ENCODE measurements around the gene FXYD1.

DNA sequence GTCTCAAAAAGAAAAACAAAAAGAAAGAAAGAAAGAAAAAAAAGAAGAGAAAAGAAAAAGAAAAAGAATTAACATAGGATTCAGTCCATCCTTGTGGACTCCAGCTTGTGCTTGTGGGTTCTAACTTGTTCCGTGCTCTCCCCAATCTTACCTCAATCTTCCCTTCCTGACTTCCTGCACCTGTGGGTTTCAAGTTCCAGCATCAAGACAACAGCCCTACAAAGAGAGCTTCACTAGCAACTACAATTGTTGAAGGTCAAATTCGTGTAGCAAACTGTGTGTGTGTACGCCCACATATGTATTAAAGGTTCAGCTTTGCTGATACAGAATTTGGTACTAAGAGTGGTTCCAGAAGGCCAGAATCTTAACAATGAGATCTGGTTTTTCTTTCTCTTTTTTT lies 41.2 kb downstream of the FXYD1 start:
- TF ChIP-seq POLR2AphosphoS5 (IDR thresholded peaks at IDR 0.05; ENCODE audit: low read depth, low read length) (no peak), SIN3A (IDR thresholded peaks at IDR 0.05; ENCODE audit: borderline replicate concordance, insufficient read depth, low read depth, low read length) (no peak)
- TF ChIP-seq, protein P1, sequence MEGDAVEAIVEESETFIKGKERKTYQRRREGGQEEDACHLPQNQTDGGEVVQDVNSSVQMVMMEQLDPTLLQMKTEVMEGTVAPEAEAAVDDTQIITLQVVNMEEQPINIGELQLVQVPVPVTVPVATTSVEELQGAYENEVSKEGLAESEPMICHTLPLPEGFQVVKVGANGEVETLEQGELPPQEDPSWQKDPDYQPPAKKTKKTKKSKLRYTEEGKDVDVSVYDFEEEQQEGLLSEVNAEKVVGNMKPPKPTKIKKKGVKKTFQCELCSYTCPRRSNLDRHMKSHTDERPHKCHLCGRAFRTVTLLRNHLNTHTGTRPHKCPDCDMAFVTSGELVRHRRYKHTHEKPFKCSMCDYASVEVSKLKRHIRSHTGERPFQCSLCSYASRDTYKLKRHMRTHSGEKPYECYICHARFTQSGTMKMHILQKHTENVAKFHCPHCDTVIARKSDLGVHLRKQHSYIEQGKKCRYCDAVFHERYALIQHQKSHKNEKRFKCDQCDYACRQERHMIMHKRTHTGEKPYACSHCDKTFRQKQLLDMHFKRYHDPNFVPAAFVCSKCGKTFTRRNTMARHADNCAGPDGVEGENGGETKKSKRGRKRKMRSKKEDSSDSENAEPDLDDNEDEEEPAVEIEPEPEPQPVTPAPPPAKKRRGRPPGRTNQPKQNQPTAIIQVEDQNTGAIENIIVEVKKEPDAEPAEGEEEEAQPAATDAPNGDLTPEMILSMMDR (IDR thresholded peaks at IDR 0.05), result no peak
- TF ChIP-seq, protein P2, sequence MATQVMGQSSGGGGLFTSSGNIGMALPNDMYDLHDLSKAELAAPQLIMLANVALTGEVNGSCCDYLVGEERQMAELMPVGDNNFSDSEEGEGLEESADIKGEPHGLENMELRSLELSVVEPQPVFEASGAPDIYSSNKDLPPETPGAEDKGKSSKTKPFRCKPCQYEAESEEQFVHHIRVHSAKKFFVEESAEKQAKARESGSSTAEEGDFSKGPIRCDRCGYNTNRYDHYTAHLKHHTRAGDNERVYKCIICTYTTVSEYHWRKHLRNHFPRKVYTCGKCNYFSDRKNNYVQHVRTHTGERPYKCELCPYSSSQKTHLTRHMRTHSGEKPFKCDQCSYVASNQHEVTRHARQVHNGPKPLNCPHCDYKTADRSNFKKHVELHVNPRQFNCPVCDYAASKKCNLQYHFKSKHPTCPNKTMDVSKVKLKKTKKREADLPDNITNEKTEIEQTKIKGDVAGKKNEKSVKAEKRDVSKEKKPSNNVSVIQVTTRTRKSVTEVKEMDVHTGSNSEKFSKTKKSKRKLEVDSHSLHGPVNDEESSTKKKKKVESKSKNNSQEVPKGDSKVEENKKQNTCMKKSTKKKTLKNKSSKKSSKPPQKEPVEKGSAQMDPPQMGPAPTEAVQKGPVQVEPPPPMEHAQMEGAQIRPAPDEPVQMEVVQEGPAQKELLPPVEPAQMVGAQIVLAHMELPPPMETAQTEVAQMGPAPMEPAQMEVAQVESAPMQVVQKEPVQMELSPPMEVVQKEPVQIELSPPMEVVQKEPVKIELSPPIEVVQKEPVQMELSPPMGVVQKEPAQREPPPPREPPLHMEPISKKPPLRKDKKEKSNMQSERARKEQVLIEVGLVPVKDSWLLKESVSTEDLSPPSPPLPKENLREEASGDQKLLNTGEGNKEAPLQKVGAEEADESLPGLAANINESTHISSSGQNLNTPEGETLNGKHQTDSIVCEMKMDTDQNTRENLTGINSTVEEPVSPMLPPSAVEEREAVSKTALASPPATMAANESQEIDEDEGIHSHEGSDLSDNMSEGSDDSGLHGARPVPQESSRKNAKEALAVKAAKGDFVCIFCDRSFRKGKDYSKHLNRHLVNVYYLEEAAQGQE (IDR thresholded peaks at IDR 0.05; ENCODE audit: insufficient read depth in 1 of 2, low read depth in 2 of 2, low read length in 1 of 2), result no peak

All from Panc1 (cell line).